Thymus (tissue), 11 donors: ENCODE data around the gene PSD4. TPM values are rescaled to one million over a fixed set of nuclear protein-coding genes. Genes with fewer than 3 reads are reported as not detected.

Source experiments
- DNase-seq, 9 donors: peaks; one replicate each; pipeline ENCODE4 v3.0.0-alpha.2; 2013; ENCODE audit warnings: low spot score in 9 of 9, low read depth in 6 of 9, missing footprints in 1 of 9
- H3K27ac ChIP-seq, 2 donors: one replicate each; pipeline ENCODE4 v1.5.1; 2013; ENCODE audit warnings: control low read depth in 1 of 2, low read depth in 1 of 2, low read length in 1 of 2, mild to moderate bottlenecking in 1 of 2, moderate library complexity in 1 of 2
- H3K27me3 ChIP-seq, 2 donors: one replicate each; pipeline ENCODE4 v1.5.1; 2013; ENCODE audit warnings: low read length in 1 of 2; ENCODE audit not compliant: control insufficient read depth in 2 of 2, insufficient read depth in 1 of 2
- H3K36me3 ChIP-seq, 2 donors: one replicate each; pipeline ENCODE4 v1.5.1; 2013; ENCODE audit warnings: low read length in 1 of 2, mild to moderate bottlenecking in 1 of 2, moderate library complexity in 1 of 2; ENCODE audit not compliant: control insufficient read depth in 2 of 2, insufficient read depth in 2 of 2
- H3K4me1 ChIP-seq, 2 donors: one replicate each; pipeline ENCODE4 v1.5.1; 2013; ENCODE audit warnings: low read length in 2 of 2; ENCODE audit not compliant: control insufficient read depth in 2 of 2, insufficient read depth in 2 of 2
- H3K4me3 ChIP-seq, 2 donors: one replicate each; pipeline ENCODE4 v1.5.1; 2013; ENCODE audit warnings: low read length in 2 of 2, control low read depth in 1 of 2, mild to moderate bottlenecking in 1 of 2
- H3K9me3 ChIP-seq, 2 donors: one replicate each; pipeline ENCODE4 v1.5.1; 2013; ENCODE audit warnings: low read length in 1 of 2, mild to moderate bottlenecking in 1 of 2; ENCODE audit not compliant: control insufficient read depth in 2 of 2, insufficient read depth in 1 of 2
- WGBS: extraction: QIAGEN DNeasy Blood & Tissue Kit; methylation state at CpG from one replicate; pipeline ENCODE4 v1.1.7; 2013; 5-methylcytosine and 5-hydroxymethylcytosine counted together
- polyA plus RNA-seq: library from polyadenylated mRNA; stranded (reverse); fragments of 200-250 nt; gene quantifications from one replicate; pipeline ENCODE4 v1.2.3, GENCODE V29; 2013
- total RNA-seq: library from RNA; stranded (reverse); fragments of 120-200 nt; gene quantifications from one replicate; pipeline ENCODE4 v1.2.4, GENCODE V29; 2013
- donor health status: healthy.

The PSD4 gene
- total and polyA plus RNA-seq, 2 donors = 81.8 to 92.1 TPM

DNA sequence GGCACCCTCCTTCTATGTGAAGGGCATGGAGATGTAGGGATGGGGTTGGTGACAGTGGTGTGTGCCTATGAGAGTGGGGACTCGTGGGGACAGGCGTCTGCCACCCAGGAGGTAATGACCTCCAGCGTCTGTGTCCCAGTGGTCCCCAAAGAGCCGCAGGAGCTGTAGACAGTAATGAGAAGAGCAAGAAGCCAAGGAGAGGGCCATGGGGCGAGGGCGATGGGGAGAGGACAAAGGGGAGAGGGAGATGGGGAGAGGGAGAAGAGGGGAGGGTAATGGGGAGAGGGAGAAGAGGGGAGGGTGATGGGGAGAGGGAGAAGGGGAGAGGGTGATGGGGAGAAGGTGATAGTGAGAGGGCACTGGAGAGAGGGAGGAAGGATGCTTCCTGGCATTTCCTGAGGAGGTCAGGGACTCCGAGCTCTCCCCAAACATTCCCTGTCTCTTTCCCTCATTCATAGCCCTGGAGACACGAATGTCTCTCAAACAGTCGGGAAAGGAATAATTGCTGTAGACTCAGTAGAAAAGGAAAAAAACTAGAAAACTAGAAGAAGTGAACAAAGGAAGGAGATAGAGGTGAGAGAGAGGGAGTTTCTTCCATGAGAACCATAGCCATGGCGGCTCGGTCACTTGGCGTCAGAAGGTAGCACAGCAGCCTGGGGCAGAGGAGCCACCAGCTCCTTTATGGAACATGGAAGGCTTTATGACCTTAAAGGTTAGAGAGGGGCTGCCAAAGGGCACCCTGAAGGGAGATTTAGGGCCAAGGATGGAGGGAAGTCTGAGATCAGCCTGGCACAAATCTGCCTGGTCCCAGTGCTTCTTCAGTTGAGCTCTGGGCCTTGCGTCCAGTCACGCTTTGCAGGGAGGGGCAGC is 39.5 kb downstream of the PSD4 start:
- H3K27me3 ChIP-seq = peaks cover 0 to 2% of the 10 kb centered on the region in 2 donors
- WGBS = 98% methylated on average over 14 of the region's 14 CpGs
- no peak overlapping the region for H3K4me3 ChIP-seq
- no peak overlapping the region for H3K27ac ChIP-seq
- H3K9me3 ChIP-seq = no peaks in the 10 kb centered on the region
- no peak for DNase-seq
- peaks cover 5 to 17% of the 10 kb centered on the region in 2 donors for H3K4me1 ChIP-seq
- H3K36me3 ChIP-seq = peaks cover 0 to 3% of the 10 kb centered on the region in 2 donors

DNA sequence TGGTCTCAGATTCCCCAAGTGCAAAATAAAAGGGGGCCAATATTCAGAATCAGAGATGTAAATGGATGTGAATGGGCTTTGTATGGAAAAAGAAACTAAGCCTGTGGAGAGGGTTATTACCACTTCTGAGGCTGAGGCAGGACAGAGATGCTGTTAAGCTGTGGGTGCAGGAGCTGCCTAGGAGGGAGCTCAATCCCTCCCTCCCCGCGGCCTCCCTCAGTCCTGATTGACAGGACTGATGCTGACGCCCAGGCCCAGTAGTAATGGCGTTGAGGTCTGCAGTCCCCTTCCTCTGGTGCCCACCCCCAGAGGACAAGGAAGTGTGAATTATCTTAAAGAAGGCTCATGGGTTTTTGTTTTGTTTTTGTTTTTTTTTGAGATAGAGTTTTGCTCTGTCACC is 40.4 kb downstream of the PSD4 start:
- 78% methylated on average over 4 of the region's 4 CpGs for WGBS
- H3K9me3 ChIP-seq = no peaks in the 10 kb centered on the region
- no peak for DNase-seq
- no peak overlapping the region for H3K4me3 ChIP-seq
- H3K4me1 ChIP-seq = peaks cover 5 to 22% of the 10 kb centered on the region in 2 donors
- H3K27me3 ChIP-seq = peaks cover 0 to 2% of the 10 kb centered on the region in 2 donors
- H3K36me3 ChIP-seq = peaks cover 0 to 3% of the 10 kb centered on the region in 2 donors
- H3K27ac ChIP-seq = no peak overlapping the region

DNA sequence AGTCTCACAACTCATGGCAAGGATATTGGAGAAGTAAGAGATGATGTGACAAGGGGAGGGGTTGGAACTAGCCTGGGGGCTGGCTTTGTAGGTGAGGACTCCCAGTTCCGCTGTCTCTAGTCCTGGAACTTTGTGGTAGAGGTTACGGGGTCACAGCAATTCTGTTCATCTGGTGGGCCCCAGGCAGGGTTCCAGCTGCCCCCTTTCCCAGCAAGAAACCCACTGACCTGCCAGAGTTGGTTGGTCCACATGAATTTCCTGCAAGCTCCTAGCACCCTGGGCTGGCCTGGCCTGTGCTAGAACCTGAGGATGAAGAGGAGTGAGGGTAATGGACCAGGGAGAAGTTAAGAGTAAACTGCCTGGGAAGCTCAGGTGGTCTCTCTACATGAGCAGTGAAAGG is 41.3 kb downstream of the PSD4 start:
- H3K27ac ChIP-seq = no peak overlapping the region
- no peaks in the 10 kb centered on the region for H3K9me3 ChIP-seq
- H3K4me3 ChIP-seq = no peak overlapping the region
- DNase-seq = no peak
- peaks cover 5 to 24% of the 10 kb centered on the region in 2 donors for H3K4me1 ChIP-seq
- H3K27me3 ChIP-seq = peaks cover 0 to 2% of the 10 kb centered on the region in 2 donors
- H3K36me3 ChIP-seq = peaks cover 0 to 3% of the 10 kb centered on the region in 2 donors
- WGBS = 98% methylated on average over 2 of the region's 2 CpGs

DNA sequence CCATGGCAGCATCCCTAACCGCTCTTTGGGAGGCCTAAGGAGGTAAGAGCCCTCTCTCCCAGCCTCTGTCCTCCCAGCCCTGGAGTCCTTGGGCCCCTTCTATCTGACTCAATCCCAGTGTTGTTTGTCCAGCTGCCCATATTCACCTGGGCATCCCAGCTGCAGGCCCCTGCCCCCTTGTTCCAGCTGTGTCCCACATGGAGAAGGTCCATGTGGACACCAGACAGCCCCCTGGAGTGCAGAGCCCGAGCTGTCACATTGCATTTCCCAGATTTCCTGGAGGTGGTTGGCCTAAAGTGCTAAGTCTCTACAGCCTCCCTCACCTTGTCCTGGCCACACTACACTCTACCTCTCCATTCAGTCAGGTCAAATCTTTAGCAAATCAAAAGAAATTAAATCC is 42.5 kb downstream of the PSD4 start:
- no peaks in the 10 kb centered on the region for H3K9me3 ChIP-seq
- H3K27ac ChIP-seq = no peak overlapping the region
- peaks cover 5 to 22% of the 10 kb centered on the region in 2 donors for H3K4me1 ChIP-seq
- peaks cover 0 to 3% of the 10 kb centered on the region in 2 donors for H3K36me3 ChIP-seq
- DNase-seq = no peak
- over 99% methylated on average over 2 of the region's 2 CpGs for WGBS
- no peak overlapping the region for H3K4me3 ChIP-seq
- peaks cover 0 to 2% of the 10 kb centered on the region in 2 donors for H3K27me3 ChIP-seq

DNA sequence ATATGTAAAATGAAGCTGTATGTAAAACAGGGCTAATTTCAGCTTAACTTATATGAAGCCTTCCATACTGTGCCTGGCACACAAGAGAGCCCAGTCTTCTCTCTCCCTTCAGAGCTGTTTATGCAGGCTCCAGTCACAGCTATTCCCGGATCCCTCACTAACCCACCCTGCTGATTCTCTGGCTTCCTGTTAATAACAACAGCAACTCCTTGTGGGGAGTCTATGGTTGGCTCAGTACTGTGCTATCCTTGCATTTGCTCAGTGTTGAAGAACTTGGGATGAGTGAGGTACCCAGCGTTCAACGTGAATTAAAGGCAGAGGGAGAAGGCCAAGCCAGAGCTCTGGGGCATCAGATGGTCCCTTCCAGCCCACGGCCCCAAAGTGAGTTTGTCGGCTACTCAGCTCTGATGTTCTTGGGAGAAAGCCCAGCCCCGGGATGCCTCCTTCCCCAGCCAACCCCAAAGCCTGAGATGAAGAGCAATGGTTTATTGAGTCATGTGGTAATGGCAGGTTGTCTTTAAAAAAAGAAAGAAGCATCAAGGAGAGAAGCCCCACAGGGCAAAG is 43.2 kb downstream of the PSD4 start:
- DNase-seq = no peak
- 57% methylated on average over 6 of the region's 6 CpGs for WGBS
- peaks cover 0 to 2% of the 10 kb centered on the region in 2 donors for H3K27me3 ChIP-seq

DNA sequence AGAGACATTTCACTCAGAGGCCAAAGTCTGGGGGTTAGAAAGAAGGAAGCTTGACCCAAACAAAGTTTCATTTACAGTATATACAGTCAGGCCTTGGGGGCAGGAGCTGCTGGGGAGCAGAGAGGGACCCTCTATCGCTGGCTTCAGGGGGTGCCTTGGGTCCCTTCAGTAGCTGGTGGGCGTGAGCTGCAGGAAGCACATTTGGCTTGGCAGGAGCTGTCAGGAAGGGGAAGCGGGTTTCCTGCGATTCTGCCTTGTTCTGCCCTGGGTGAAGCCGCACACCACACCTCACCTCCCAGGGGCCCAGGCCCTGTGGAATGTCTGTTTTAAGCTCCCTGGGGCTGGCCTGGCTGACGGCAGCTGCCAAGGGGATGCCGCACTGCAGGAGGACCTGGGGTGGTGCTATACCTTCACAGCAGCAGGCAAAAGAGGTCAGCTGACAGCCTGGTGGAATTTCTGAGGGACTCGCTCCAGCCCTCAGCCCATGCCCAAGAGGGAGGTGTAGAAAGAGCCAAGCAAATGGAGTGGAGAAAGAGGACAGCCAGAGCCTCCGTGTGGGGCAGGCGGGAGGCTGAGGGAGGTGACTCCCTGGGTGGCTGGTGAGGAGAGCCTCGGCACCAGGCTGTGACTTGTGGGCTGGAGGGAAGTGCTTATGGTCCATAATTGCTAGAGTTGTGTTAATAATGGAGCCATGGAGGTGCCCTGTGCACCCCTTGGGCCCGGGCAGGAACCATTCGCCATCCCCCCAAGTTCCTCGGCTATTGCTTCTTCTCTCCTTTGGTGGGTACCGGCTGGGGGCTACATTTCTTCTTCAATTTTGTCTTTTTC is 43.9 kb downstream of the PSD4 start:
- no peak overlapping the region for H3K4me3 ChIP-seq
- no peaks in the 10 kb centered on the region for H3K9me3 ChIP-seq
- peaks cover 5 to 21% of the 10 kb centered on the region in 2 donors for H3K4me1 ChIP-seq
- peaks cover 0 to under 1% of the 10 kb centered on the region in 2 donors for H3K27me3 ChIP-seq
- DNase-seq = no peak
- H3K36me3 ChIP-seq = no peaks in the 10 kb centered on the region
- H3K27ac ChIP-seq = no peak overlapping the region
- 41% methylated on average over 15 of the region's 15 CpGs for WGBS

More for the DNA sequence above, 43.2 kb downstream of the PSD4 start:
- H3K4me3 ChIP-seq = no peak overlapping the region
- no peaks in the 10 kb centered on the region for H3K36me3 ChIP-seq
- peaks cover 5 to 21% of the 10 kb centered on the region in 2 donors for H3K4me1 ChIP-seq
- H3K9me3 ChIP-seq = no peaks in the 10 kb centered on the region
- no peak overlapping the region for H3K27ac ChIP-seq

DNA sequence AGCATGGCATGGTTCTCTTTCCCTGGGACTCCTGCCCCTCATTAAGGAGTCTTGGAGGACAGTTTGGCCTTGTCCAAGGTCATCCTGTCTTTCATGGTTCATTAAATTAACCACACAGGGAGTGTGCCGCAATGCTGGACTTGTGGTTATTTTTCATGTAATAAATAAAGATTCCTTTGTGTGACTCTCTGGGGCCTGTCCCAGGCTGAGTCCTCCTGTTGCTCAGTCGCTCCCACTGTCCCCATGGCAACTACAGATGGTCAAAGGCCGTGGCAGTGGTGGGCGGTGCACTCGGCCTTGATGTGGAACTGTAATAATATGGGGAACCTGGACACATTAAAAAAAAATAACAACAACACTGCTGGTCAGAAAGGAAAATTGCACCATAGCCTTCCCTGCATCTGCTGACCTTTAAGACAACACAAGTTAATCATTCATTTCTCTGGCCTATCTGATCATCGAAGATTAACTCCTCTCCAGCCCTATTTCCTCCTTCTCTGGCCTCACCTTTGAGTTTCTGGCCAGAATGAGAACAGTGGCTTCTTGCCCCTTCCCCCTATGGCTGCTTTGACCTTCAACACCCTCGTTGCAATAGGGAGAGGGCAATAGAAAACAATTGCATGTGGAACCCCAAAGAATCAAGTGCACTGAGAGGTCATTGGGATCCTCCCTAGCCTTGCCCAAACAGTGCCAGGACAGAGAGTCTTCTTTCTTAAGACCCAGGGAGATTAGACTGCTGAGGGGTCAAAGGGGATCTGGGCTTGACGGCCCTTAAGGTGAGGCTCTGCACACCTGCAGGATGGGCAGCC is 44.7 kb downstream of the PSD4 start:
- 94% methylated on average over 8 of the region's 8 CpGs for WGBS
- Histone ChIP-seq H3K27me3 (no peaks in the 10 kb centered on the region), H3K27ac (no peak overlapping the region)

DNA sequence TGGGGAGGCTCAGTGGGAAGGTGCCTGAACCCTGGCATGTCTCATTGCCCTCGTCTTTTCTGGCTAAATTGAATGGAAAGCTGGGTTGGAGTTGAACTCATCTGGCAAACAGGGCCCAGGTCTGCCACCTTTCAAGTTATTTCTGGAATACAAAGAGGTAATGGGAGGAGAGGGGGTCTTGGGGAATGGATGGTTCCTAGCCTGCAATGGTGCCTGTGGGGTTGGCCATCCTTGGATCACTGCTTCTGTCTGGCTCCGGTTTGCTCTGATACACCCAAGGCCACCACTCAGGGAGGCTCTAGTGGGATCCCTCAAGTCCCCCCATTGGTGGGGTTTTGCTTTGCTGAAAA is 45.3 kb downstream of the PSD4 start:
- Histone ChIP-seq H3K4me1 (peaks cover 5 to 21% of the 10 kb centered on the region in 2 donors), H3K27me3 (no peaks in the 10 kb centered on the region), H3K4me3 (no peak overlapping the region), H3K27ac (no peak overlapping the region), H3K36me3 (no peaks in the 10 kb centered on the region), H3K9me3 (no peaks in the 10 kb centered on the region)
- no peak for DNase-seq
- 99% methylated on average over 2 of the region's 2 CpGs for WGBS

More for the DNA sequence above, 44.7 kb downstream of the PSD4 start:
- H3K9me3 ChIP-seq = no peaks in the 10 kb centered on the region
- no peak overlapping the region for H3K4me3 ChIP-seq
- H3K36me3 ChIP-seq = no peaks in the 10 kb centered on the region
- H3K4me1 ChIP-seq = peaks cover 5 to 21% of the 10 kb centered on the region in 2 donors
- no peak for DNase-seq
